ENCODE results near the gene NCAPD2.

DNA sequence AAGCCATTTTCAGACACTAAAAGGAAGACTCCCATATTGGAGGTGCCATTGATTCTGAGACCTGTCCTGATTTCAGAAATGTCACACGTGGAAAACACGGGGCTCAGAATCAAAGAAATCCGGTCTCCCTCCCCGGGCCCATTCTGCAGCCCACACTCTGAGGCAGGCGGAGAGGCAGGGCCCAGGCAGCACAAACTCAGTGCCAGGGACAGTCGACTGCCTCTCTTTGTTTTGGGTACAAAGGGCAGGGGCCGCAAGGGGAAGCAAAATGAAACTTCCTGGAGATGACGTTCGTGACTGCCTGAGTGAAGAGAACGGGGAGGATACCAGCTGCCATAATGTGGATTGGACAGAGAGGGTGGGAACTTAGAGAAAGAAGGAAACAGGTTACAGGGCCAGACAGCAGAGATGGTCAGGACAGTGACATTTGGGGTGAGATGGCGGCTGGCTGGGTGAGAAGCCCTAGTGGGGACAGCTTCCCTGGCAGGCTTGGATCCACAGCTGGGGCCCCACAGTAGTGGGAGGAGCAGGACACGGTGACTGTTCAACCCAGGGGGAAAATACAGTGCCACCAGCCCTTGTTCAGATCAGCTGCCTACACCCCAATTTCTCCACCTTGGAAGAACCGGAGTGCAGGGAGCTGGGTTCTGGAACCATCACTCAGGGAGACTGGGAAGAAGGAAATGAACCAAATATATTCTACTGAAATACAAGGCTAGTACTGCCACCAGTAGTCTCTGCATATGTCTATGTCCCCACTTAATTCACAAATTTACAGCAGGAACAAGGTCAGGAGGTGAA lies 48.5 kb downstream of the NCAPD2 start:
- TF ChIP-seq, protein P1, sequence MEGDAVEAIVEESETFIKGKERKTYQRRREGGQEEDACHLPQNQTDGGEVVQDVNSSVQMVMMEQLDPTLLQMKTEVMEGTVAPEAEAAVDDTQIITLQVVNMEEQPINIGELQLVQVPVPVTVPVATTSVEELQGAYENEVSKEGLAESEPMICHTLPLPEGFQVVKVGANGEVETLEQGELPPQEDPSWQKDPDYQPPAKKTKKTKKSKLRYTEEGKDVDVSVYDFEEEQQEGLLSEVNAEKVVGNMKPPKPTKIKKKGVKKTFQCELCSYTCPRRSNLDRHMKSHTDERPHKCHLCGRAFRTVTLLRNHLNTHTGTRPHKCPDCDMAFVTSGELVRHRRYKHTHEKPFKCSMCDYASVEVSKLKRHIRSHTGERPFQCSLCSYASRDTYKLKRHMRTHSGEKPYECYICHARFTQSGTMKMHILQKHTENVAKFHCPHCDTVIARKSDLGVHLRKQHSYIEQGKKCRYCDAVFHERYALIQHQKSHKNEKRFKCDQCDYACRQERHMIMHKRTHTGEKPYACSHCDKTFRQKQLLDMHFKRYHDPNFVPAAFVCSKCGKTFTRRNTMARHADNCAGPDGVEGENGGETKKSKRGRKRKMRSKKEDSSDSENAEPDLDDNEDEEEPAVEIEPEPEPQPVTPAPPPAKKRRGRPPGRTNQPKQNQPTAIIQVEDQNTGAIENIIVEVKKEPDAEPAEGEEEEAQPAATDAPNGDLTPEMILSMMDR (IDR thresholded peaks at IDR 0.05; ENCODE audit: low read depth, low read length): no peak
- no peak for TF ChIP-seq EZH2phosphoT487 (IDR thresholded peaks at IDR 0.05; ENCODE audit: low read depth)
